GM15510 (cell line): Measurements from ENCODE around the gene LCE2B.
"Not testable (repeated sequence)": the region's sequence is repeated elsewhere in the genome, so short reads cannot be mapped to it uniquely, and the experiment has no call there.

Experiments used
- POLR2A ChIP-seq: IDR thresholded peaks from 3 replicates; pipeline ENCODE4 v1.6.1; 2011; ENCODE audit warnings: borderline replicate concordance; ENCODE audit not compliant: insufficient read length; ENCODE audit errors: extremely low read depth

LCE2B gene, protein sequence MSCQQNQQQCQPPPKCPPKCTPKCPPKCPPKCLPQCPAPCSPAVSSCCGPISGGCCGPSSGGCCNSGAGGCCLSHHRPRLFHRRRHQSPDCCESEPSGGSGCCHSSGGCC

GRCh38 chr1:152685823-152686222 lies at the start of gene LCE2B:
TSS of gene LCE2B (plus strand) at chr1:152686123. CDS start at chr1:152686844, 721 bp downstream.
- not testable (repeated sequence) for TF ChIP-seq POLR2A

GRCh38 chr1:152640351-152640750 lies 45.6 kb upstream of the LCE2B start:
- no peak for TF ChIP-seq POLR2A

DNA sequence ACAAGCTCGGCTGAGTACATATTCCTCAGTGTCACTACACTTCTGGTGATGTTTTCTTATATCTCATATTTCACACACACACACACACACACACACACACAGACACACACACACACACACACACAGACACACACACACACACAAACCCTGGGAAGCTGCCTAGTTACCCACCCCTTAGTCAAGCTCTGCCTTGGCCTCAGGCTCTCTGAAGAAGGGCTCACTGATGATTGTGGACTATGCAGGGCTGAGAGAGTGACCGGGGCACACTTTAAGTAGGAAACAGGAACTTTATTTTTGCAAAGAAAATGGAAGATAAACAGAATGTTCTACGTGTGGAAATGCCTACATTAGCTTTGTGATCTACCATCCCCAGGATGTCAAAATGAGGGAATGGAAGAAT lies 42.0 kb upstream of the LCE2B start:
- TF ChIP-seq POLR2A: no peak

DNA sequence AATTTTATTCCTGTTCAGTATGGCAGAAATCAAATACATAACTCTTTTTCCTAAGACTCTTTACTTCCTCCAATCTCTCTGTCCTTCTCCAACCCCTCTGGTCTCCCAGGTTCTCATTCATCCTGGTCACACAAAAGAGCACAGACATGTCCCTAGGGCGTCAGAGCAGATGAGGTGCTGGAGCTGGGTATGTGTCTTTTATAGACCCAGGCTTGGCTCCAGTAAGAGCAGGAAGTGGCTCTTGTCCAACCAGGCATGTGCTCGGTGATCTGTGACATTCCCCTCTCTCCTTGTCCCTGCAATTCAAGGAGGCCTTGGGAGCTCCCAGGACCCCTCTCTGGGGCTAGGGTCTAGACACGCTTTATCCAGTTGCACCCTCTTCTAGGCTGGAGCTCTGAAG lies 40.8 kb upstream of the LCE2B start:
- no peak for TF ChIP-seq POLR2A

GRCh38 chr1:152646656-152647055 lies 39.3 kb upstream of the LCE2B start:
- TF ChIP-seq POLR2A: no peak

DNA sequence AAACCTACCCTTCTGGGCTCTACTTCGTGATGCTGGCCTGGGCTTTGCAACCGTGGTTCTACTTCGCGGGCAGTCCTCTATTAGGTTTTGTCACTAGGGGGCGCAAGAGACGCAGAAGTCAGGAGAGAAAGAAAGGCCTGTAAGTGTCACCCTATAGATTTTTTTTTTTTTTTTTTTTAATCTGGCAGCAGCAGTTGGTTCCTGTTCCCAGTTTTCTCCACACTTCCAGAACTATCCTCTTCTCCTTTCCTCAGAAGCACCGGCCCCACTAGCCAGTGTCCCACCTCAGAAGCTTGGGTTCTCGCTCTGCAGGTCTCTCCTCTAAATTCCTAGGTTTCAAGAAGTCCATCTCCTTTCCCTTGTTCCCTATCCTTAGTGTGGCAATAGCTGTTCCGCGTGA lies 31.8 kb upstream of the LCE2B start:
- no peak for TF ChIP-seq POLR2A

- TF ChIP-seq POLR2A: no peak
These were observed 29.5 kb upstream of the LCE2B start for GRCh38 chr1:152656459-152656858.

DNA sequence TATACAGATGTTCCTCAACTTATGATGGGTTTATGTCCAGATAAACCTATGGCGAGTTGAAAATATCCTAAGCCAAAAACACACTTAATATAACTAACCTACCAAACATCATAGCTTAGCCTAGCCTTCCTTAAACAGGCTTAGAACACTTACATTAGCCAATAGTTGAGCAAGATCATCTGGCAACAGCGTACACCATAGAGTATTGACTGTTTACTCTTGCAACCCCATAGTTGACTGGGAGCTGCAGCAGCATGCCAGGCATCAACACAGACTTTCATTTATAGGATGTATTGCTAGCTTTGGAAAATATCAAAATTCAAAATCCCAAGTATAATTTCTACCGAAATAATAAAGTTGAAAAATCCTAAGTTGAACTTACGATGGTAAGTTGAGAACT lies 28.2 kb upstream of the LCE2B start:
- TF ChIP-seq POLR2A: no peak

- TF ChIP-seq POLR2A: no peak
These were observed 27.3 kb upstream of the LCE2B start for GRCh38 chr1:152658649-152659048.

GRCh38 chr1:152663098-152663497 lies 22.8 kb upstream of the LCE2B start, which contains the start of gene LCE2D:
TSS of gene LCE2D (plus strand) at chr1:152663380. CDS start at chr1:152664106, 726 bp downstream.
- TF ChIP-seq POLR2A: no peak

- no peak for TF ChIP-seq POLR2A
These were observed 18.3 kb upstream of the LCE2B start for GRCh38 chr1:152667648-152668047.

DNA sequence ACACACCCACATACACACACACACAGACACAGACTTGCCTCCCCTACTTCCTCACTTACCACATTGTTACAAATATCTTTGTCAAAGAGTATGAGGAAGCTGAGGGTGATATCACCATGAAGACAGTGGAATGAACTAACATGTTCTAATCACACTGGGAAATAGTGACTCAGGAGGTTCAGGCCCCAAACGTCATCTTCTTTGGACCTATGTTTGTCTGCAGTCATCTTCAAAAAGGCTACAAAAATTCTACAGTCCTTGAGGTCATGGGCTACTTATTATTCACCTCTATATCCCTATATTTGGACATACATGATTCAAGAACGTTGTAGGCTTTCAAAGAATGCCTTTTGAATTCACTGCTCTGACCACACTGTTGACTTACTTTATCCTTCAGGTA lies 12.9 kb upstream of the LCE2B start:
- no peak for TF ChIP-seq POLR2A

DNA sequence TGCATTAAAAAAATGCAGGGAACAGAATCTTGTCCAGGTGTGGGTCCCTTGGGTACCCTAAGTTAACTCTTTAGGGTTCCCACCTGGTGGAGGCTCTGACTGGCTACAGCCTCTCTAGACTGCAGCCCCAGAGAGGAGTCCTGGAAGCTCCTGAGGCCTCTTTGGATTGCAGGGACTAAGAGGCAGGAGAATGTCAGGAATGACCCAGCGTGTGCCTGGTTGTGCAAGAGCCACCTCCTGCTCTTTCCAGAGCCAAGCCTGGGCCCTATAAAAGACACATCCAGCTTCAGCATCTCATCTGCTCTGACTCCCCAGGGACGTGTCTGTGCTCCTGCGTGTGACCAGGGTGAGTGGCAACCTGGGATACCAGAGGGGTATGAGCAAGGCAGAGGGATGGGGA lies 10.9 kb upstream of the LCE2B start, which contains the start of gene LCE2C:
Gene LCE2C, plus strand, starts transcription at position 297 of the 400 bp plus-strand sequence. CDS start 737 bp downstream, outside the sequence.
- not testable (repeated sequence) for TF ChIP-seq POLR2A

DNA sequence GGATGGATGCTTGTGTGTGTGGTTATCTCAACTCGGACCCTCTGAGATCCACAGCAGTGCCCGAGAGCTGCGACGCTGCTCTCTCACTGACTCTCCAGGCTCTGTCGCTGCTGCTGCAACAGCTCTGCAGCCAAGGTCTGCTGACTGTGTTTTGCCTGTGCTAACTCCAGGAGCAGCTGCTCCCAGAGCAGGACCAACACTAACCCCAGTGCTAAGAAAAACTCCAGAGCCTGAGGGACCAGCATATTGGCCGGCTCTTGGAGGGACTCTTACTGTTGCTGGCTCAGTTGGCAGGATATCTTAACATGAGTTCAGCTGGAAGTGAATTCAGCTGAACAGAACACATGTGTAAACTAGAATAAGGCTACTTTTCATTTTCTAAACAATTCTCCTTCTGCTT lies 6.5 kb upstream of the LCE2B start:
- TF ChIP-seq POLR2A: no peak

GRCh38 chr1:152681616-152682015 lies 4.3 kb upstream of the LCE2B start:
- TF ChIP-seq POLR2A: no peak

- TF ChIP-seq POLR2A: no peak
These were observed 2.1 kb upstream of the LCE2B start for GRCh38 chr1:152683846-152684245.

GRCh38 chr1:152697701-152698600 lies 12.0 kb downstream of the LCE2B start, which contains the start of gene LCE2A:
TSS of gene LCE2A (plus strand) at chr1:152698345. CDS start at chr1:152698902, 557 bp downstream.
- no peak for TF ChIP-seq POLR2A

- no peak for TF ChIP-seq POLR2A
These were observed 13.8 kb downstream of the LCE2B start for GRCh38 chr1:152699746-152700145.
